ENCODE data around the gene ACAP3.

The ACAP3 gene

GRCh38 chr1:1295154-1295923 is 12.4 kb downstream of the ACAP3 start:
- H3K27ac ChIP-seq, result no peak overlapping the region
- H3K36me3 ChIP-seq, result peaks cover 45% of the 10 kb centered on the region
- H3K9me3 ChIP-seq, result no peaks in the 10 kb centered on the region
- TF ChIP-seq CTCF (IDR thresholded peaks at IDR 0.05), result no peak
- H3K27me3 ChIP-seq, result no peaks in the 10 kb centered on the region
- no peaks in the 10 kb centered on the region for H3K4me1 ChIP-seq (ENCODE audit: control insufficient read depth in 1 of 2, insufficient read depth in 1 of 2, low read depth in 1 of 2, low read length in 1 of 2)
- no peak overlapping the region for H3K4me3 ChIP-seq (ENCODE audit: low read depth in 1 of 2, low read length in 1 of 2)

- Histone ChIP-seq H3K27ac (no peak overlapping the region), H3K27me3 (no peaks in the 10 kb centered on the region), H3K9me3 (no peaks in the 10 kb centered on the region), H3K36me3 (peaks cover 45% of the 10 kb centered on the region), H3K4me3 (ENCODE audit: low read depth in 1 of 2, low read length in 1 of 2) (no peak overlapping the region), H3K4me1 (ENCODE audit: control insufficient read depth in 1 of 2, insufficient read depth in 1 of 2, low read depth in 1 of 2, low read length in 1 of 2) (no peaks in the 10 kb centered on the region)
- TF ChIP-seq CTCF (IDR thresholded peaks at IDR 0.05), result no peak
Measured at GRCh38 chr1:1294250-1294890, 13.4 kb downstream of the ACAP3 start.

GRCh38 chr1:1293263-1294249 is 14.2 kb downstream of the ACAP3 start:
- Histone ChIP-seq H3K36me3 (peaks cover 45% of the 10 kb centered on the region), H3K27me3 (no peaks in the 10 kb centered on the region), H3K4me3 (ENCODE audit: low read depth in 1 of 2, low read length in 1 of 2) (no peak overlapping the region), H3K9me3 (no peaks in the 10 kb centered on the region), H3K4me1 (ENCODE audit: control insufficient read depth in 1 of 2, insufficient read depth in 1 of 2, low read depth in 1 of 2, low read length in 1 of 2) (no peaks in the 10 kb centered on the region), H3K27ac (no peak overlapping the region)
- no peak for TF ChIP-seq CTCF (IDR thresholded peaks at IDR 0.05)

GRCh38 chr1:1292851-1293250 is 14.9 kb downstream of the ACAP3 start:
- Histone ChIP-seq H3K27ac (no peak overlapping the region), H3K27me3 (no peaks in the 10 kb centered on the region), H3K36me3 (peaks cover 41% of the 10 kb centered on the region), H3K9me3 (no peaks in the 10 kb centered on the region), H3K4me1 (ENCODE audit: control insufficient read depth in 1 of 2, insufficient read depth in 1 of 2, low read depth in 1 of 2, low read length in 1 of 2) (no peaks in the 10 kb centered on the region), H3K4me3 (ENCODE audit: low read depth in 1 of 2, low read length in 1 of 2) (no peak overlapping the region)
- TF ChIP-seq CTCF (IDR thresholded peaks at IDR 0.05), result no peak

- H3K4me3 ChIP-seq (ENCODE audit: low read depth in 1 of 2, low read length in 1 of 2), result no peak overlapping the region
- H3K27me3 ChIP-seq, result no peaks in the 10 kb centered on the region
- H3K27ac ChIP-seq, result no peak overlapping the region
- no peak for TF ChIP-seq CTCF (IDR thresholded peaks at IDR 0.05)
- H3K9me3 ChIP-seq, result no peaks in the 10 kb centered on the region
- no peaks in the 10 kb centered on the region for H3K4me1 ChIP-seq (ENCODE audit: control insufficient read depth in 1 of 2, insufficient read depth in 1 of 2, low read depth in 1 of 2, low read length in 1 of 2)
- H3K36me3 ChIP-seq, result peaks cover 38% of the 10 kb centered on the region
Measured at GRCh38 chr1:1292442-1292779, 15.3 kb downstream of the ACAP3 start.
